SH-SY5Y (cell line): ENCODE measurements around the gene ABCB1.

Experiments used
- GATA2 ChIP-seq: IDR thresholded peaks from 2 replicates; pipeline ENCODE4 v1.6.1; 2011; ENCODE audit warnings: mild to moderate bottlenecking, low read depth, low read length
- GATA3 ChIP-seq: IDR thresholded peaks from 2 replicates; pipeline ENCODE4 v1.6.1; 2011; ENCODE audit warnings: low read depth, mild to moderate bottlenecking, low read length, moderate library complexity

DNA sequence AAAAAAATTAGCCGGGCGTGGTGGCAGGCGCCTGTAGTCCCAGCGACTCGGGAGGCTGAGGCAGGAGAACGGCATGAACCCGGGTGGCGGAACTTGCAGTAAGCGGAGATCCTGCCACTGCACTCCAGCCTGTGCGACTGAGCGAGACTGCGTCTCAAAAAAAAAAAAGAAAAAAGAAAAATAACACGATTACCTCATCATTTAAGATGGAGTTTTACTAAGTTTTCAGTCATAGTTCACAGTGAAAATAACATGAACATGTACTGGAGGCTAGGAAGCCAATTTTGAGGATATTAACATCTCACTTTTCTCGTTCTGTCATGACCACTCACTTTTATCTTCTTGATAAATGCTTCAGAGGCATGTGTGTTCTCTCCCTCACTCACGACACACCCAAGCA, 24.4 kb upstream of the ABCB1 start:
- TF ChIP-seq GATA2 (no peak), GATA3 (no peak)
